Measurements from ENCODE around the gene MTHFD2.

DNA sequence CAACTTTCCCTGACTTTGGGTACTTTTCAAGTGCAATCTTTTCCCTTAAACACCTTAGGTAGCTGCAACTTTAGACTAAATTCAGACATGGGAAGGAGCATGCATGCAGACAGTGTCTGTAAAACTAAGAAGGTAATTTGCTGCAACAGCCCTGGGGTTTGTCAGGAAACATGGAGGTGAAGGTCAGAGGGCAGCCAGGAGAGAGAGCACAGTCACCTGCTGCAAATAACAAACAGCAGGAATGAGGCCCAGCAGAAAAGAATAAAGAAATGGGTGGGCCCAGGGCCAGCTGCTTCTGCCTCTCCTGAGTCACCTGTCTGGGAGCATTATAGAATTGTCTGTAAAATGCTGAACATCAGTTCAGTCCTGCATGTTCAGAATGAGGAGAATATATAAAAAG is 35.2 kb downstream of the MTHFD2 start:
- TF ChIP-seq, protein P1, sequence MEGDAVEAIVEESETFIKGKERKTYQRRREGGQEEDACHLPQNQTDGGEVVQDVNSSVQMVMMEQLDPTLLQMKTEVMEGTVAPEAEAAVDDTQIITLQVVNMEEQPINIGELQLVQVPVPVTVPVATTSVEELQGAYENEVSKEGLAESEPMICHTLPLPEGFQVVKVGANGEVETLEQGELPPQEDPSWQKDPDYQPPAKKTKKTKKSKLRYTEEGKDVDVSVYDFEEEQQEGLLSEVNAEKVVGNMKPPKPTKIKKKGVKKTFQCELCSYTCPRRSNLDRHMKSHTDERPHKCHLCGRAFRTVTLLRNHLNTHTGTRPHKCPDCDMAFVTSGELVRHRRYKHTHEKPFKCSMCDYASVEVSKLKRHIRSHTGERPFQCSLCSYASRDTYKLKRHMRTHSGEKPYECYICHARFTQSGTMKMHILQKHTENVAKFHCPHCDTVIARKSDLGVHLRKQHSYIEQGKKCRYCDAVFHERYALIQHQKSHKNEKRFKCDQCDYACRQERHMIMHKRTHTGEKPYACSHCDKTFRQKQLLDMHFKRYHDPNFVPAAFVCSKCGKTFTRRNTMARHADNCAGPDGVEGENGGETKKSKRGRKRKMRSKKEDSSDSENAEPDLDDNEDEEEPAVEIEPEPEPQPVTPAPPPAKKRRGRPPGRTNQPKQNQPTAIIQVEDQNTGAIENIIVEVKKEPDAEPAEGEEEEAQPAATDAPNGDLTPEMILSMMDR (IDR thresholded peaks at IDR 0.05), result no peak
- no peak for TF ChIP-seq POLR2A (IDR thresholded peaks at IDR 0.05)

All from heart left ventricle (tissue), 13 donors.